ENCODE data around the gene DOCK4. TPM values are rescaled to one million over a fixed set of nuclear protein-coding genes. Genes with fewer than 3 reads are reported as not detected.

The DOCK4 gene
- total RNA-seq, 1 experiment from 2014 or later = 4.9 TPM

DNA sequence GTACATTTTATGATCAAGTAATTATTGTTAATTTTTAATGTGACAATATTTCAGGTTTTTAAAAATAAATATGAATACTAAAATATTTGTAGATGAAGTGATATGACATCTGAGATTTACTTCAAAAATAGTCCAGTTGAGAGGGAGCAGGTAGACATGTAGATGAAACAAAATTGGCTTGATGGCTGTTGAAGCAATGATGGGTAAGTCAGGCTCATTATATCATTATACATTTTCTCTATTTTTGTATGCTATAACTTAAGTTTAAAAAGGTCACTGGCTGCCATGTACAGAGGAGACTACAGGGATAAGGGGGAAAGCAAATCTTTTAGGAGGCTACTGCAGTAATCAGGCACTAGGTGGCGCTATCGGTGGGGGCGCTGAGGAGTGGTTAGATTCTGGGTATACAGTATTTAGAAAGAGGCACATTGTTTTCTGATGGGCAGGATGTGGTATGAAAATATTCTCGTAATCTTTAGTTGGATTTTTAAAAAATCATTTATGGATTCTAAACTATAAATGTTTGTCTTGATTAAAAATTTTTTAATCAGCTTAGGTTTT lies 454.1 kb downstream of the DOCK4 start:
- Histone ChIP-seq H2BK20ac (ENCODE audit: low read depth, low read length, poor library complexity, severe bottlenecking) (no peak overlapping the region), H3K79me1 (ENCODE audit: insufficient read depth, low read depth, low read length, poor library complexity, severe bottlenecking) (no peaks in the 10 kb centered on the region), H3K27ac (ENCODE audit: insufficient read length, low read depth, low read length) (no peak overlapping the region), H2AFZ (ENCODE audit: low read length) (no peak overlapping the region), H4K5ac (ENCODE audit: insufficient read length, low read depth, low read length) (no peak overlapping the region), H3K27me3 (ENCODE audit: insufficient read depth, low read length) (no peaks in the 10 kb centered on the region), H2BK120ac (ENCODE audit: low read depth, low read length, poor library complexity, severe bottlenecking) (no peak overlapping the region), H3K56ac (ENCODE audit: insufficient read length, low read depth, low read length) (no peak overlapping the region), H3K14ac (ENCODE audit: insufficient read depth, low read length) (no peak overlapping the region), H4K91ac (ENCODE audit: insufficient read length, low read depth, low read length) (no peak overlapping the region), H2BK15ac (ENCODE audit: low read depth, low read length) (no peak overlapping the region), H3K4ac (ENCODE audit: low read depth, low read length) (no peak overlapping the region), H2BK12ac (ENCODE audit: insufficient read length, low read depth, low read length) (no peak overlapping the region), H3K9me3 (ENCODE audit: control insufficient read depth, low read depth, low read length) (no peaks in the 10 kb centered on the region), H3K4me1 (ENCODE audit: insufficient read depth, low read length) (no peaks in the 10 kb centered on the region), H3T11ph (ENCODE audit: low read length) (no peak overlapping the region), H4K20me1 (ENCODE audit: control insufficient read depth, insufficient read depth, insufficient read length) (no peaks in the 10 kb centered on the region), H3K9ac (ENCODE audit: extremely low read depth, insufficient read length, low read length) (no peak overlapping the region), H2BK5ac (ENCODE audit: insufficient read length, low read length) (no peak overlapping the region), H3K18ac (ENCODE audit: insufficient read length, low read depth, low read length) (no peak overlapping the region), H2AK5ac (ENCODE audit: insufficient read length, low read length) (no peak overlapping the region), H3K79me2 (ENCODE audit: insufficient read depth, low read length) (no peaks in the 10 kb centered on the region), H3K4me2 (ENCODE audit: insufficient read depth, insufficient read length, low read length) (no peak overlapping the region), H3K23ac (ENCODE audit: insufficient read length, low read depth, low read length) (no peak overlapping the region), H3K23me2 (ENCODE audit: insufficient read length, low read depth, low read length, poor library complexity, severe bottlenecking) (no peaks in the 10 kb centered on the region), H4K8ac (replicated peaks; ENCODE audit: insufficient read length, low read depth, low read length) (no peak overlapping the region)
- peaks cover 8% of the 10 kb centered on the region in 2 experiments for H3K4me1 Mint-ChIP-seq
- no CpG with 5 or more reads among the region's 4 CpGs for WGBS (ENCODE audit: extremely low coverage, insufficient read length, low lambda C conversion rate)
- TF ChIP-seq, protein P1, sequence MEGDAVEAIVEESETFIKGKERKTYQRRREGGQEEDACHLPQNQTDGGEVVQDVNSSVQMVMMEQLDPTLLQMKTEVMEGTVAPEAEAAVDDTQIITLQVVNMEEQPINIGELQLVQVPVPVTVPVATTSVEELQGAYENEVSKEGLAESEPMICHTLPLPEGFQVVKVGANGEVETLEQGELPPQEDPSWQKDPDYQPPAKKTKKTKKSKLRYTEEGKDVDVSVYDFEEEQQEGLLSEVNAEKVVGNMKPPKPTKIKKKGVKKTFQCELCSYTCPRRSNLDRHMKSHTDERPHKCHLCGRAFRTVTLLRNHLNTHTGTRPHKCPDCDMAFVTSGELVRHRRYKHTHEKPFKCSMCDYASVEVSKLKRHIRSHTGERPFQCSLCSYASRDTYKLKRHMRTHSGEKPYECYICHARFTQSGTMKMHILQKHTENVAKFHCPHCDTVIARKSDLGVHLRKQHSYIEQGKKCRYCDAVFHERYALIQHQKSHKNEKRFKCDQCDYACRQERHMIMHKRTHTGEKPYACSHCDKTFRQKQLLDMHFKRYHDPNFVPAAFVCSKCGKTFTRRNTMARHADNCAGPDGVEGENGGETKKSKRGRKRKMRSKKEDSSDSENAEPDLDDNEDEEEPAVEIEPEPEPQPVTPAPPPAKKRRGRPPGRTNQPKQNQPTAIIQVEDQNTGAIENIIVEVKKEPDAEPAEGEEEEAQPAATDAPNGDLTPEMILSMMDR (conservative IDR thresholded peaks at IDR 0.05) = peak; percentile 95
- H3K4me3 Mint-ChIP-seq = no peak overlapping the region
- no peaks in the 10 kb centered on the region for H3K9me3 Mint-ChIP-seq
- H3K27me3 Mint-ChIP-seq (ENCODE audit: low read depth) = peaks cover 2% of the 10 kb centered on the region; the same call in 1 of the 2 replicates
- DNase-seq = peak; percentile 67
- no peak overlapping the region for H3K27ac Mint-ChIP-seq
- peaks cover 0 to 13% (median 0%) of the 10 kb centered on the region in 3 experiments; a peak in 2 of 7 replicates for H3K36me3 Mint-ChIP-seq (ENCODE audit: insufficient read depth in 1 of 3, low read depth in 3 of 3)
